DMS79 treated with DMSO at 0.1 percent for 48 hours (cell line): ENCODE measurements around the gene PNISR.
"Not testable (repeated sequence)": the region's sequence is repeated elsewhere in the genome, so short reads cannot be mapped to it uniquely, and the experiment has no call there.

ENCODE experiments used
- DNase-seq: peaks from one replicate; lab custom pipeline; 2025; lab: John Stamatoyannopoulos, UW

PNISR gene, protein sequence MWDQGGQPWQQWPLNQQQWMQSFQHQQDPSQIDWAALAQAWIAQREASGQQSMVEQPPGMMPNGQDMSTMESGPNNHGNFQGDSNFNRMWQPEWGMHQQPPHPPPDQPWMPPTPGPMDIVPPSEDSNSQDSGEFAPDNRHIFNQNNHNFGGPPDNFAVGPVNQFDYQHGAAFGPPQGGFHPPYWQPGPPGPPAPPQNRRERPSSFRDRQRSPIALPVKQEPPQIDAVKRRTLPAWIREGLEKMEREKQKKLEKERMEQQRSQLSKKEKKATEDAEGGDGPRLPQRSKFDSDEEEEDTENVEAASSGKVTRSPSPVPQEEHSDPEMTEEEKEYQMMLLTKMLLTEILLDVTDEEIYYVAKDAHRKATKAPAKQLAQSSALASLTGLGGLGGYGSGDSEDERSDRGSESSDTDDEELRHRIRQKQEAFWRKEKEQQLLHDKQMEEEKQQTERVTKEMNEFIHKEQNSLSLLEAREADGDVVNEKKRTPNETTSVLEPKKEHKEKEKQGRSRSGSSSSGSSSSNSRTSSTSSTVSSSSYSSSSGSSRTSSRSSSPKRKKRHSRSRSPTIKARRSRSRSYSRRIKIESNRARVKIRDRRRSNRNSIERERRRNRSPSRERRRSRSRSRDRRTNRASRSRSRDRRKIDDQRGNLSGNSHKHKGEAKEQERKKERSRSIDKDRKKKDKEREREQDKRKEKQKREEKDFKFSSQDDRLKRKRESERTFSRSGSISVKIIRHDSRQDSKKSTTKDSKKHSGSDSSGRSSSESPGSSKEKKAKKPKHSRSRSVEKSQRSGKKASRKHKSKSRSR

DNA sequence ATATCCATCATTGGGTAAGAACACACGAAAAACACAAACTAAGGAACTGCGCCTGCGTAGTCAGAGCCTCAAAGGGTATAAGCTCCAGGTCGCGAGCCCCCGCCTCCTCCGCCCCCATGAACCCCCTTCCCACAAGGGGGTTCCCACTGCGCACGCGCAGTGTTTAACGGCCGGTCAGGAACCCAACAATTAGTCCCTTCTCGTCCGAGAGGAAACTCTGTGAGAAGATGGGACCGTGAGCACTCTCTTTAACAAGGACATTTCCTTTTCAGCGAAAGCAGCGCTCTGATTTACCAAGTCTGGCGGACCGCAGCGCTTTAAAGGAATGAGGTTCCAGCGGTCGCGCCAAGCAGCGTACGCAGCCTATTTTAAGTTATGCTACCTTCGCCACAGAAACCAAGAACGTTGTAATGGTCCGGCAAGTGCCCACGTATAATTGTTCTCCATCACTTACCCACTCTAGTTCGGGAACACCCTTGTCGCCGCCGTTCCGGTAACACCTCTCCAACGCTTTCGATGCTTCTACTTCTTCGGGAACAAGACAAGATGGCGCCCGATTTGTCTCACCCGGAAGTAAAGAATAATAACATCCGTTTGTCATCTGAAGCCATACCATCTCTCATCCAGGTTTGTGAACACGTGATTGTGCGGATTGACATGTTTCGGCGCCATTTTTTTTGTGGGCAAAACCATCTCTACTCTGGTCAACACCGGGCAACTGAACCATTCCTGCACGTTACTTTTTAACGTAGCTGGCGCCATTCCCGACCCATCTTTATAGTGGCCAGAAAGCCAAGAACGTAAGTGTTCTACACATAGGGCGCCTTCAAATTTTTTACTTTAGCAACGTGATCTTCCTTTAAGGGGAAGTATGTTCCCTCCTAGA is at the start of gene PNISR:
Gene PNISR (minus strand): TSS at position 548 of the 886 bp plus-strand sequence. CDS start 10,649 bp downstream, outside the sequence.
- DNase-seq: peak; percentile 99

DNA sequence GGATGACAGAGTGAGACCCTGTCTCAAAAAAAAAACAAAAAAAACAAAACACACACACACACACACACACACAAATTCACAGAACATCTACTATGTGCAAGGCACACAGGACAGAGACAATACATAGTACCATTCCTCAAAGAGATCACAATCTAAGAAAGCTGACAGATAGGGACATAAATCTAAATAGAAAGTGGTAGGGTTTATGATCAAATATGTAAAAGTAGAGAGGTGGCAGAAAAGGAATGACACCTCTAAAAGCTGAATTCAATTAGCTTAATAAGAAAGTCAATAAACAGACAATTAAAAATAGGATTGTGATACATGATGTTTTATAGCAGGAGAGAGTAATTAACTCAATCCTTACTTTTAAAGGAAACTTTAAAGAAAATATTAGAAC is 48.6 kb upstream of the PNISR start:
- no peak for DNase-seq

DNA sequence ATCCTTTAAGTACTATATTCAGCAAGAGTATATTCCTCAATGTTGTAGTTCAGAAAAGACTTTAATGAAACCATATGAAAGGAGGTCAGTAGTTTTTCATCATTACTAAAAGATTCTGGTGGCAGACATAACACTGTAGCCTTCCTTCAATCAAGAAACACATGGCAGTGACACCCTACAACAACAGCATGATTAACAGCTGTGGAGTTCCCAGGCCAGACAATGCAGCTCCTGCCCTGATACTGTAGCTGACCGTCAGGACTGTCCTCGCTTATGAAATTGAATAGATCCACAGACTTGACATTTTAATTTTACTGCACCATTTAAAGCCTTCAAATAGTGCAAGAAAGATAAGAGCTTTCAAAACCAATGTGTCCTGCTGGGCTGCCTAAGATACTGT is 46.5 kb upstream of the PNISR start:
- DNase-seq: no peak

DNA sequence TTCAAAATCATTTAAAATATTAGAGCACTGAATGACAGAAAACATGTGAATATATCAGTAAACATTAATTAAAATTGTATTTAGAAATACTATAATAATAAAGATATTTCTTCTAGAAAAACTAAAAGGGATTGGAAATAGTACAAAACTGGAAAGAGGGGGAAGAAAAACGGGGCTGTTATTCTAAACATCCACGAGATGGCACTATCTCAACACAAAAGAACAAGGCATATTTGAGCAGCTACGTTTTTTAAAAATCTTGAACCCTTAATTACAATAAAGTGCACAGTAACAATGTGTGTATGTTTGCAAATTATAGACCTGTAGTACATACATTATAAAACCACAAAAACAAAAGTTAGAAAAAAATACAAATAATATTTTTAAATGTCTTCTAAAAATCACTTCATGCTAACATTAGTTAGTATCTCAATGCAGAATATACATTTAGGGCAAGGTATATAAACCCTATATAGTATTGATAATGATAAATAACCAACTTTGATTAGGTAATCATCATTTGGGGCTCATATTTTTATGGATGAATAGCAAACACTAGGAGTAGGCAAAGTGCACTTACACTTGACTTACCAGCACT is 42.5 kb upstream of the PNISR start:
- peak; percentile 42 for DNase-seq

DNA sequence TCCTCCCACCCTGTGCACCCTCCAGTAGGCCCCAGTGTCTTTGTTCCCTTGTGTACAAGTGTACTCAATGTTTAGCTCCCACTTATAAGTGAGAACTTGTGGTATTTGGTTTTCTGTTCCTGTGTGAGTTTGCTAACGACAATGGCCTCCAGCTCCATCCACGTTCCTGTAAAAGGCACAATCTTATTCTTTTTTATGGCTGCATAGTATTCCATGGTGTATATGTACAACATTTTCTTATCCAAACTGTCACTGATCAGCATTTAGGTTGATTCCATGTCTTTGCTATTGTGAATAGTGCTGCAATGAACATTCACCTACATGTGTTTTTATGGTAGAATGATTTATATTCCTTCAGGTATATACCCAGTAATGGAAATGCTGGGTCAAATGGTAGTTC is 34.0 kb upstream of the PNISR start:
- not testable (repeated sequence) for DNase-seq

DNA sequence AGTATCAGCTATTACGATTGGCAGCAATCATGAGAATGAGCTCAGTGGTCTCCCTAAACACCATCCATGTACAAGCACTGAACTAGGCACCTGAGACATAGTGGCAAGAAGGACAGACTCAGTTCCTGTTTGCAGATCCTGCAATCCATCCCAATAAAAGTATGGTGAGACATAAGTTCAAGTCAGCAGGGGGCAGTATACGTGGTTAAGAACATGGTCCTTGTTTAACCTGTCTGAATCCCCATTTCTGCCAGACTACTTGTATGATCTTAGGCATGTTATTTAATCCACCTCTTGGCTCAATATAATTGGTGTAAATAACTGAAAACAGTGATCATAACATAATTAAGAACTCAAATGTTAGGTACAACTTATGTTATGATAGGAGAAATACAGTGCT is 33.2 kb upstream of the PNISR start:
- DNase-seq: no peak

DNA sequence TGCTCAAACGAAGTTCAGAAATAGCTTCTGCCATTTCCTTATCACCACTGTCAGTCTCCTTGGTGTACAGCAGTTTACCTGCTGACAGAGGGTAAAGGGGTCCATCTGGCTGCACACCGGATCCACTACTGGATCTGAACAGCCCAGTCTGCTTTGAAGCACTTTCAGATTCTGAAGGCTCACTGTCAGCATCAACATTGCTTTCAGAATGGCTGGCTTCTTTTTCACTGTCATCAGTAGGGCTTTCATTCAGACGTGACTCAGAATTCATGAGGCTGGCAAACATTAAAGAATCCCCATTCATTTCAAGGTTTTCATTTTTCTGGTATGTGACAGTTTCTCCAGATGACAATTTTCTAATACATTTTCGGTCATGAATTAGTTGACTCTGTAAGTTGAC is 21.0 kb upstream of the PNISR start:
- DNase-seq: no peak

DNA sequence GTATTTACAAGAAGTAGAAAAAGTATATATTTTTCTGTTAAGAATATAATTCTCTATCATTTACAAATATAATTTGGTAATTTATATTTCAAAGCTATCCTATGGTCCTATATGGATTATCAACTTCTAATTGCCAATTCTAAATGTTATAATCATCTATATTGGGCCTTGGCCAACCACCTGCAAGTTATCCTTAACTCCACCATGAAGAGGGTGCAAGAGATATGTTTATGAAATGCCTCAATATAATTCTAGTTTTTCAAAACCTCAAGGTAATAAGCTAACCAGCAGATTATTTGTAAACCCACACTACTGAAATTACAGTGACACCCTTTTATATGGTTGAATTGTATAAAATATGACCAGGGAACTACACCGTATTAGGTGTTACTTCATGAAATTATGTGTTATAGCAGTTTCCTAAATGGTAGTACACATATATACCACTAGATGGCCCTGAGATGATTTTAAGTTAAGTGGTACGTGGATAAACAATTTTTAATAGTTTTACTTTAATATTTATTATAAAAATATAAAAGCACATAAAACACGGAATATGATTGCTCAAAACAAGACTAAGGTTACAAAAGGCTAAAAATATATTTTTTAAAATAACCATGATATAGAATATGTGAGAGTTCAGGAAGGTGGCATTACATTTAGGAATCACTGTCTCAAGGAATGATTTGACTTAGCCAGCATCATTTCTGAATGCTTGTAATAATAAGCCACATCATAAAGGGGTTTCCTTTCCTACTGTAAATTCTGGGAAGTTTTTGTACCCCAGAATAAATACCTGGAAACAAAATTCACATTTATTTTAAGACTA is 9.8 kb upstream of the PNISR start:
- DNase-seq: peak; percentile 6

DNA sequence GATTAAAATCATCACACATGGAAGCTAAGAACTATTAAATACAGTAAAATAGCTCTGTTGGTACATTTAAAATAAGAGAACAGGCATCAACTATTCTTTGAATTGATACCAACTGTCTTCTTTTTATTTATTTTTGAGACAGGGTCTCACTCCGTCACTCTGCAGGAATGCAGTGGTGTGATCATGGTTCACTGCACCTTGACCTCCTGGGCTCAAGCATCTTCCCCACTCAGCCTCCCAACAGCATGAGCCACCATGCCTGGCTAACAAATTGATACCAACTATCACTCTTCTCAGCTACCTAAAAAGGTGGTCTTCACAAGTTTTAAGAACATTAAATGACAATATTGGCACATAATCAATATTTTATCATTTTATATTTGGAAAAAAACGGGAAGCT is 7.8 kb upstream of the PNISR start:
- no peak for DNase-seq

DNA sequence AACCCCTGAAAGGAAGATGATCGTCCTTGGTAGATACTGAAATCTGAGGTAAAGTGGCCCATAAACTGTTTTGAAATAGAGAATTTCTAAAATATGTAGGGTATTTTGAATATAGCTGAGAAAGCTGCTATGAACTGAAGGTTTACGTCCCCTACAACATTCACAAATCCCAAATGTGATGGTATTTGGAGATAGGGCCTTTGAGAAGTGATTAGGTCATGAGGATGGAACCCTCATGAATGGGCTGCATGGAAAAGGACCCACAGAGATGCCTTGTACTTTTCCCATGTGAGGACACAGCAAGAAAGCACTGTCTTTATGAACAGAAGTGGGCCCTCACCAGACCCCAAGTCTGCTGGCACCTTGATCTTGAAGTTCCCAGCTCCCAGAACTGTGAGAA is 6.8 kb upstream of the PNISR start:
- no peak for DNase-seq

DNA sequence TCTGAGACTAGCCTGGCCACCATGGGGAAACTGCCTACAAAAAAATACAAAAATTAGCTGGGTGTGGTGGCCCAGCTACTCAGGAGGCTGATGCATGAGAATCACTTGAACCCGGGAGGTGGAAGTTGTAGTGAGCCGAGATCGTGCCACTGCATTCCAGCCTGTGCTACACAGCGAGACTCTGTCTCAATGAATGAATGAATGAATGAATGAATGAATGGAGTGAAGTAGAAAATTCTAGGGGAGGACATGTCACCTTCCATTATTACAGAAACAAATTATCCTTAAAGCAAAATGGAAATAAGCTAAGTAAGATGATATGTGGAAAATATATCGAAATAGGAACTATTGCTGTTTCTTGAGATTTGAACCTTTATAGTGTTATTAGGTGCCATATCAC is 2.9 kb upstream of the PNISR start:
- no peak for DNase-seq

DNA sequence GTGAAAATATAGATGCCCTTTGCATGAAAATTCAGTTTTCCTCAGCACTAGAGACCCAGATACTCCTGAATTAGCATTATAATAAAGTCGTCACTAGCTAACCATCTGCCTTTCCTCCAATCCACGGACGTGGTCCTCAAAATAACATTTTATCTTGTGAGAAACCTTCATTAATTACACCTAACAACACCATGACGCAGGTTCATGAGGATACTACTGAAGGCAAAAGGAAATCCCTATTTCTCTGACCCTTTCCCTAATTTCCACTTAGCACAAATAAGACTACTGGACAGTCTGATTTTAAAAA is 1.3 kb upstream of the PNISR start:
- DNase-seq: no peak

DNA sequence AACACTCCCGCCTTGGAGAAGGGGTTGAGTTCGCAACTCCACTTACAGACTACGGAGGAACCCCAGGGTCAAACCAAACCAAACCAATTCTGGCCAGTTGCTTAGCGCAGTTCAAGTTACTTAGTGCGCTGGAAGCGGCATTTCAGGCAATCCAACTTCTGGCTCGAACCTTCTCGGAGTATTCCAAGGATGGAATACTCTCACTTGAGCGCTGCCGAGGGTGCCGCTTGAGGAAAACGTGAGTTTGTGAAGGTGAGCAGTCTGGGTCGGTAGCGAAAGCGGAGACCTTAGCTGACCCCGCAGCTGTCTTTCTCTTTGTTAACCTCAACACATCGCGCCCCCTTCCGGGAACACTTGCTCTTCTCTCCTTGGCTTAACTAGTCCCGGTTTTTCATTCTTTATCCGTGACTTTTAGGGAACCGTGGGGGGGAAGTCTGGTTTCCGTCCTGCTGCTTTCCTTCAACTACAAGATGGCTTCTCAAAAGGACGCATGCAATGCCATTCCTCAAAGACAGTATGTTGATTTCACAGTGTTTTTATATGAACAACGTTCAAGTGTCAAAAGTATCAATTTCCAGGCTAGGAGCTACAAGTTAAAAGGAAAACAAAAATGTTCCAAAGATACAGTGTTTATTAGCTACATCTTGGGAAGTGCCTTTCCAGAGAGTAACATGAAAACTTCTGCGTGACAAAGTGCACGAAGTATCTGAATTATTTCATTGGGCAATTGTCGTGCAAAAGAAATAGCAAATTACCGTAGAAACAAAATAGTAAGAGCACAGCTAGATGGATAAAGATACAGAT is 741 bp upstream of the PNISR start:
- peak; percentile 85 for DNase-seq

DNA sequence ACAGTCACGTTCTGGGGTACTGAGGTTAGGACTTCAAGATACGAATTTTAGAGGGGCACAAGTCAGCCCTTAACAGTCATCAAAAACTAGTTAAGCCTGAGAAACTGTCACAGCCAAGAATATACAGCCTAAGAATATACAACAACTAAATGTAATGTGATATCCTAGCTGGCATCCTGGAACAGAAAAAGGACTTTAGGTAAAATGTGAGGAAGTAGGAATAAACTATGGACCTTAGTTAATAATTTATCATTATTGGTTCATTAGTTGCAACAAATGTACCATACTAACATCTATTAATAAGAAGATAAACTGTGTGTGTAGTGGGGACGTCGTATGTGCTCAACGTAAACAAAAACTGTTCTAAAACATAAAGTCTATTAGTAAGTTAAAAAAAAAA is 1.1 kb downstream of the PNISR start:
- no peak for DNase-seq

DNA sequence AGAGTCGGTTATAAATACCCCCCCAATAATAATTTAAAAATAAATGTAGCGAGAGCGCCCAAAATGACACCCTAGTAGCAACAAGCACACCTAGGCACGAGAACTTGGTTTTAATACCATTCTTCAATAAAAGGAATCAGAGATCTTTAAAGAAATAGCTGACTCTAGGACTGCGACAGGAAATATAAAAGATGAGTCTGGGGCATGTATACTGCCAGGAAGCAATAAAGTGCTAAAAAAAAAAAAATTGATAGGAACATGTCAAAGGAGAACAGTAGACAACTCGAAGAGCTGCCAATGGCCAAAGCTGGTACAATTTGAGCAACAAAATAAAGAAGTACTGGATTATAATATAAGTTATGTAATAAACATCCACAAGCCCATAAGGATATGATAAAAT is 2.2 kb downstream of the PNISR start:
- DNase-seq: no peak

DNA sequence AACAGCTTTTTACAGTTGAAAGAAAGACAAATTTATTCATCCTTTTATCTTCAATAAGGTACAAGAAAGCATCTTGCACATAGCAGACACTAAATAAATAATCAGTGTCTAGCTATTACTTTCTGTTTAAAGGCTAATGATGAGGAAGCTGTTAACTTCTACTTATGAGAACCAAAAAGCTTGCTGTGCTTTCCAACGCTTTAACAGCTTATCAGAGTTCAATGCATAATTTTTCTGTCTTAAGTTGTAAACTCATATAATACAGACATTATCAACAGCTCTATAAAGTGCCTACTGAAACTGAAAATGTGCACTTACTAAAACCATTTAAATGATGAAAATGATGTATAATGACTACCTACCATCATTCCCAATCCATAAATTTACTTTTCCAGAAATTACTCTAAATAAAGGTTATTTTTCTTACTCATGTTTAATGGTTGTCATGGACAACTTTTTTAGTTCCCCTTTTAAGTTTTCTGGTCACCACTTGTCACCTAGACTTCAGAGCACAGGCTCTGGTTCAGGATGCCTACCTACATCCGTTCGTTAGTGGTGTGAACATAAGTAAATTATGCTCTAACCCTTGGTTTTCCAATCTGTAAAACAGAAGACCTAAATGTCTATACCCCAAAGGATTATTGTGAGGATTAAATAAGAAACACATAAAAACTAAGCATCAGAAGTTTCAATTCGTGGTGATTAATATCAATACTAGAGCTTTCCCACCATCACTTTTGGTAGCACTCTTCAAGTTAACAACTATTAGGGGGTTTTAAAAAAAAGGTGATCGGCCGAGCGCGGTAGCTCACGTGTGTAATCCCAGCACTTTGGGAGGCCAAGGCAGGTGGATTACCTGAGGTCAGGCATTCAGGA is 8.0 kb downstream of the PNISR start:
- DNase-seq: no peak

DNA sequence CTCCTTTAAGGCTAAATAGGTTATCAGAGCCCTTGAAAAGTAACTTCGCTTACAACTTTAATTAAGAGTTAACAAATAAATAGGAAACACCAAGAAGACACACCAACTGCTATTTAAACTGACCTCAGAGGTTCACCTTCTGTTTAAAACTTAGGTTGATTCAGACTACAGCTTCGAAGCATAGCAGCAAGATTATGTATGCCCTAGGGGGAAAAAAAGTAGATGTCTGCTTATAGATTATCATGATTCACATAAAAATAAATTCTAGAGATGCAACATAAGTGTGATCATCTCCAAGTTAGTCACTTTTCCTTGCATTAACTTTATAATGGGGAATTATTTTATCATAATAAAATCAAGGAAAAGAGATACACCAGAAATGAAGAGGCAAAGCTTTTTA is 8.9 kb downstream of the PNISR start:
- DNase-seq: no peak

DNA sequence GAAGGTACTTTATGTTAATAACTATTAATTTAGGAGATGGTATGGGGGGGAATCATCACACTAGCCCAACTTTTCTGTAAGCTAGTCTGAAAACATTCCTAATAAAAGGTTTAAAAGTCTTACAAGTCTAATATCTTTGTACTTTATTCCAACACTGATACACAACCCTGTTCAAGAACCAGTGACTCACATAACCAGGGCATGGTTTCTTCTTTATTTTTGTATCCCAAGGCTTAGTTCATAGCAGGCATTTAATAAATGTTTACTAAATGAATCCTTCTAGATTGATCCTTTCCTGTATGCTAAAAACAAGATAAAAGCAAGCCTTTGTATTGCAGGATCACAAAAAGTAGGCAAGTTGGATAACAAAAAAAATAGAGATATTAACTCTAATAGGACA is 9.7 kb downstream of the PNISR start:
- DNase-seq: no peak

DNA sequence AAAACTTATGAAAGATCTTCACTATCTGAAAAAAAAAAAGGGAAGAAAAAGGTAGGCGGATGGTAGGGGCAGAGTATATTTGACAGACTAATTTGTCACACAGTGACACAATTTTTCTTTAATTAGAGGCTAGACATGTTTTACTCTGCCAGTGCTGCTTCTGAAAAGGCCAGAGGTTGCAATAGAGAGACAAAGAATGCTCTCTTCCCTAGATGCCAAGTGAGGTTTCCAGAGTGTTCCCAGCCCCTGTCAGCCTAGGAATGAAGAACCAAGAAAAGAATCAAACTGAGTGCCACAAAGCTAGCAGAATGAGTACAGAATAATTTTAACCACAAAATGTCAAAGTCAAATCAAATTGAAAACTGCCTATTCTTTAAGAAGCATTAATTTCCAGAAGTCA is 13.0 kb downstream of the PNISR start:
- DNase-seq: no peak
